ENCODE measurements around the gene WFIKKN1.
A peak's percentile ranks its signal among the peaks of the same experiment; 100 is the strongest.

Gene WFIKKN1

GRCh38 chr16:674214-674881 is 43.6 kb downstream of the WFIKKN1 start:
- no peak for DNase-seq (ENCODE audit: low read depth in 2 of 2)

DNA sequence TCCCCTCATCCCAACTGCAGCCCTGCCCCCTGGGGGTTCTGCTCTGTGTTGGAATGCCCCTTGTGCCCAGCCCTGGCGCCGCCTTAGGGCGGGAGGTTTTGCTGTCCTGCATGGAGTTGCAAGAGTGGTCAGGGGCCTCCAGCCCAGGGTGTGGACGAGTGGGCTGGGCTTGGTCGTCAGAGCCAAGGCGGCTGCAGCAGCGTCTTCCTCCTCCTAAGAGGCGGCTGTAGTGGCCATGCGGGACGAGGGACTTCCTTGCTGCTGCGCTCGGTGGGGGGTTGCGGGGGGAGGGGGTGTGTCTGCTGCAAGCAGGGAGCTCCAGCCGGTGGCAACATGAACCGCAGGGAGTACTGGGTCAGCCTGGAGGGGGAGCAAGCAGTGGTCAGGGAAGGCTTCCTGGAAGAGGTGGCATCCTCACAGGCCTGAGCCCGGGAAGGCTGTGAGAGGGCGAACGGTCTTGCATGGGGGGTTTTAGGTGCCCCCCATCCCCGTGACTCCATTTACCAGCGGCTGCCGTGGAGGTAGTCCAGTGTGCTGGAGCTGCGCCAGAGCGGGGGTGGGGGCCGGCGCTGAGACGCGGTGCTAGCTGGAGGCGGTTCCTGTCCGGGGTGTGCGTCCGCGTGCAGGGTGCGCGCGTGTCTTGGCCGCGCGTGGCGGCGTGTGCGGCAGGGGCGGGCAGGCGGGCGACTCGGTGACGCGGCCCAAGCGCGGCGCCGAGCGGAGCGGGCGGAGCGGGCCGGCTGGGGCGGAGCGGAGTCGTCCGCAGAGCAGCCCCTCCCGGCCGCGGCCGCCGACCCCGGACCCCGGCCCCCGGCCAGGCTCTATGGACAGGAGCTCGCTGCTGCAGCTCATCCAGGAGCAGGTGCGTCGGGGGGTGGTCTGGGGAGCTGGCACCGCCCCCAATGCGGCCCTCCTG is 44.4 kb downstream of the WFIKKN1 start, which contains the start of gene RHBDL1:
RHBDL1 (plus strand) TSS at position 704 of the 916 bp plus-strand sequence; CDS start at position 824, 120 bp downstream.
- DNase-seq (ENCODE audit: low read depth in 2 of 2): no peak

DNA sequence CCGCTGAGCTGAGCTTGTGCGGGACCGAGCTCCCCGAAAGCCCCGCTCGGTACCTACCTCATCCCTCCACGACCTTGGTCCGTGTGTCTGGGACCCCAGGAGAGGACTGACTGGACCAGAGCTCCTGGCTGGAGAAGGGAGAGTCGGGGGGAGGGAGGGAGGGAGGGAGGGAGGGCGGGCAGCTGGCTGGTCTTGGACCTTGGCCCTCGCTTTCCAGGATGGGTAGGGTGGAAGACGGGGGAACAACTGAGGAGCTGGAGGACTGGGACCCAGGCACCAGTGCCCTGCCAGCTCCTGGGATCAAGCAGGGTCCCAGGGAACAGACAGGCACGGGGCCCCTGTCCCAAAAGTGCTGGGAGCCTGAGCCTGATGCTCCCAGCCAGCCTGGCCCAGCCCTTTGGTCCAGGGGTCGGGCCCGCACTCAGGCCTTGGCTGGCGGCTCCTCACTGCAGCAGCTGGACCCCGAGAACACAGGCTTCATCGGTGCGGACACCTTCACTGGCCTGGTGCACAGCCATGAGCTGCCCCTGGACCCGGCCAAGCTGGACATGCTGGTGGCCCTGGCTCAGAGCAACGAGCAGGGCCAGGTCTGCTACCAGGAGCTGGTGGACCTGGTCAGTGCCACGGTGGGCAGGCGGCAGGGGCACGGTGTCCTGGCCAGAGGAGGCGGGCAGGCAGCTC is 45.2 kb downstream of the WFIKKN1 start:
- no peak for DNase-seq (ENCODE audit: low read depth in 2 of 2)

GRCh38 chr16:676565-676902 is 45.7 kb downstream of the WFIKKN1 start:
- no peak for DNase-seq (ENCODE audit: low read depth in 2 of 2)

- no peak for DNase-seq (ENCODE audit: low read depth in 2 of 2)
Measured at GRCh38 chr16:676913-677312, 46.1 kb downstream of the WFIKKN1 start.

GRCh38 chr16:677316-678190 is 46.8 kb downstream of the WFIKKN1 start:
- no peak for DNase-seq (ENCODE audit: low read depth in 2 of 2)

DNA sequence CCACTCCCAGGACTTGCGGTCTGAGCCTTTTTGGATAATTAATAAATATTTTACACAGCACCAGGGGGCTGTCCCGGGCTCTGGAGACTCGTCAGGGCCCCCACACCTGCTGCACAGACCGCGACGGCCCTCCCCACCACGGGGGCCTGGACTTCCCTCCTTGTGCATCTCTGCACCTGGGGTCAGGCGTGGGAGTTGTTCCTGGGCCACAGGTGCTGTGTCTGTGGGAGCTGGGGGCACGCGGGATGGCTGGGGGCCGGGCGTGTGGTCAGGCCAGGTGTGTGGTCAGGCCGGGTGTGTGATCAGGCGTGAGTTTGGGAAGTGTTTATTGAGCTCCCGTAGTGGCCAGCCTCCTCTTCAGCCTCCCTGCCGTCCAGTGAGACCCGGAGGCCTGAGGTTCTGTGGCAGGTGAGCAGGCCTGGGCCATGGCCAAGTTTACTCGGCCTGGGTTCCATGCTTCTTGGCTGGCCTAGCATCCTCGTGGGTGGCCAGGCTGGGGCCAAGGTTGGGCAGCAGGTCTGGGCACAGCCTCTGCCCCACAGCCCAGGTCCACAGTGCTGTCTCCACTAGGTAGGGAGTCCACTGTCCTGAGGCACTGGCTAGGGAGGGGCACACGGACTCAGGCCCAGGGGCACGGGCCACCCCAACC is 47.5 kb downstream of the WFIKKN1 start:
- DNase-seq (ENCODE audit: low read depth in 2 of 2): no peak

DNA sequence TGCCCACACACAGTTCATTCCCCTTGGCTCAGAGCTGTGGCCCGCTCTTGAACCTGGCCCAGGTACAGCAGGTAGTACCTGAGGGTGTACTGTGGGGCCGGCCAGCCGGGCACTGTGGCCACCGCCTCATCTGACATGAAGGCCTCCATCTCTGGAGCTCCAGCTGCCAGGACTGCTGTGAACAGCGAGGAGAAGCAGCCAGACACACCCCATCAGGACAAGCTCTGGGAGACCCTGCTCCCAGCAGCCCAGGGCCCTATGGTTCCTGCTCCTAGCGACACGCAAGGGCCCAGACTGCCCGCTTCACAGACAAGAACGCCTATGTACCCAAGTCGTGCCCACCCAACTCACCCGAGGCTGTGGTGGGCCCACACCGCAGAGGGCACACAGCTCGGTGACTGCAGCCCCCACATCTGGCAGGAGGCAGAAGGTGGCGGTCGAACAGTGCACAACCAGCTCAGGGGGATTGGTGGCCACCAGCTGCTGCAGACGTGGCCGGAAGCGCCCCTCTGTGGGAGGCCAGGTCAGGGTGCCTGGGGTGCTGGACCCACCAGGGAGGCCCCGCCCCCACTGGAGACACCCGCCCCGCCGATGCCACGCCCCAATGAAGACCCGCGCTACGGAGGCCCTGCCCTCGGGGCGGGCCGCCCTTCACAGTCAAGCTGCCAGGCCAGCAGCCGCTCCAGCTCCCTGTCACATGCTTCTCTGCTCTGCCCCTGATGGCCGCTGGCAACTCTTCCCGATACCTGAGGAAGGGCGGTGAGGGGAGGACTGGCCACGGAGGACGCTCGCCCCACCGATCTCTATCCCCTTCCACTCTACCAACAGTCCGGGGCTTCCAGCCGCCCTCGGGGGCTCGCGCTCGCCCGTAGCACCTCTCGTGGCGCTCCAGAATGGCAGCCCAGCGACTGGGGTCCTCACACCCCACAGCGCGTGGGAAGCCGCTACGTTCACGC is 48.4 kb downstream of the WFIKKN1 start:
- DNase-seq (ENCODE audit: low read depth in 2 of 2): no peak

GRCh38 chr16:679814-680624 is 49.2 kb downstream of the WFIKKN1 start, which contains the start of gene STUB1:
STUB1 (plus strand) TSS chr16:680410; CDS start chr16:680526, 116 bp downstream.
- DNase-seq (ENCODE audit: low read depth in 2 of 2): peak; percentile 77 to 78

GRCh38 chr16:680625-680945 is 49.8 kb downstream of the WFIKKN1 start:
- DNase-seq (ENCODE audit: low read depth in 2 of 2): no peak

DNA sequence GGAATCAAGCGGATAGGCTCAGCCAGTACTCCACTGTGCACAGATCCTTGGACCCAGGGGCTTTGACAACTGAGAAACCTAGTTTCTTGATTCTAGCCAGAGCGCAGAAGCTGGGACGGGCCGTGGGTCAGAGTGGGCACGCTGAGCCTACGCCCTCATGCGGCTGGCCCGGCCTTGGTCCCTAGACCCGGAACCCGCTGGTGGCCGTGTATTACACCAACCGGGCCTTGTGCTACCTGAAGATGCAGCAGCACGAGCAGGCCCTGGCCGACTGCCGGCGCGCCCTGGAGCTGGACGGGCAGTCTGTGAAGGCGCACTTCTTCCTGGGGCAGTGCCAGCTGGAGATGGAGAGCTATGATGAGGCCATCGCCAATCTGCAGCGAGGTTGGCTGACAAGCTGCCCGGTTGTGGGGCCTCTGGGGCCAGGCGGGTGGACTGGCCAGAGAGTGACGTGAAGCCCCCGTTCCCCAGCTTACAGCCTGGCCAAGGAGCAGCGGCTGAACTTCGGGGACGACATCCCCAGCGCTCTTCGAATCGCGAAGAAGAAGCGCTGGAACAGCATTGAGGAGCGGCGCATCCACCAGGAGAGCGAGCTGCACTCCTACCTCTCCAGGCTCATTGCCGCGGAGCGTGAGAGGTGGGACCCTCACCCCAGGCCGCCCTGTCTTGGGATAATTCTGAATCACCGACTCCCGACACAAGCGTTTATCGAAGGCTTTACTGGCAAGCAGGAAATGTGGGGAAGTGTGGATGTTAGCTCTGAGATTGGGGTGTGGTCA is 50.4 kb downstream of the WFIKKN1 start:
- DNase-seq (ENCODE audit: low read depth in 2 of 2): no peak

DNA sequence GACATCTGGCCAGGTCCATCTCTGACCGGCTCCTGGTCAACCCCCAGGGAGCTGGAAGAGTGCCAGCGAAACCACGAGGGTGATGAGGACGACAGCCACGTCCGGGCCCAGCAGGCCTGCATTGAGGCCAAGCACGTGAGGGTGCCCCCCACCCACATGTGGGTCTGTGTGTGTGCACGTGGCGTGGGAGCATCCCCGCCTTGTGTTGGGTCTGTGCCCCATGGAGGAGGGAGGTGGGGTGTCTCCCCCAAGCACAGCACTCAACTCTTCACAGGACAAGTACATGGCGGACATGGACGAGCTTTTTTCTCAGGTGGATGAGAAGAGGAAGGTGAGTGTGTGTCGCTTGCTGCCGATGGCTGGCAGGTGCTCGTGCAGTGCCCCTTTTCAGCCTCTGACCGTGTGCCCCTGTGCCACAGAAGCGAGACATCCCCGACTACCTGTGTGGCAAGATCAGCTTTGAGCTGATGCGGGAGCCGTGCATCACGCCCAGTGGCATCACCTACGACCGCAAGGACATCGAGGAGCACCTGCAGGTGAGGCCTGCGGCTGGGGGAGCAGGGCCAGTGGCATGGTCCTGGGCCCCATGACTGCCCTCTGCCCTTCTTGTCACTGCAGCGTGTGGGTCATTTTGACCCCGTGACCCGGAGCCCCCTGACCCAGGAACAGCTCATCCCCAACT is 51.1 kb downstream of the WFIKKN1 start:
- no peak for DNase-seq (ENCODE audit: low read depth in 2 of 2)

GRCh38 chr16:682493-683395 is 52.0 kb downstream of the WFIKKN1 start:
- no peak for DNase-seq (ENCODE audit: low read depth in 2 of 2)

DNA sequence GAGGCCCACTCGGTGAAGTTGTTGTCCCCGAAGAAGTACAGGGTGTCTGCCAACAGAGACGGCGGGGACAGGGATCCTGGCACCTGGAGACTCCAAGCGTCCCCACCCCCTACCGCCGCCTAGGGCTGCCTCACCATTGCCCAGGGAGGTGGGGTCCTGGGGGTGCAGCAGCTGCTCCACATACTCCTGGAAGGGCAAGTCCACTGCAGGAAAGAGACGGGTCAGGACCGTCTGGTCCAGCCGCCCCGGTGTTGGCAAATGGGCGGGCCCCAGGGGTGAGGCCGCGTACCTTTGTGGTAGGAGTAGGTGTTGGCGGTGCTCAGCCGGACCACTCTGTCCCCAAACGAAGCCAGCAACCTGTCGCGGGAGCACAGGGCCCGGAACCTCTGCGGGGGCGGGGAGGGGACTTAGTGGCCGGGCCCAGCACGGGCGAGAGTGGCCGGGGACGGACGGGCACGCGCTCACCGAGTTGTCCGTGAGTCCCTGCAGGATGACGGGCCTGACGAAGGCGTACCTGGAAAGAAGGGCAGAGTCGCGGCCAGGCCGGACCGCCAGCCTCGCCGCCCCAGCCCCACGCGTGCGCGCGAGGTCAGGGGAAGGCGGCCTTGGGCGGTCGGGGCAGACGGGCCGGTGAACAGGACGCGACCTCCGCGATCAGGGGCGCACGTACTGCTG is 52.7 kb downstream of the WFIKKN1 start:
- DNase-seq (ENCODE audit: low read depth in 2 of 2): no peak

Measured in activated CD8-positive, alpha-beta memory T cell treated with anti-CD3 and anti-CD28 coated beads for 4 hours (primary cell).